H1 (cell line): ENCODE measurements around the gene NACAD.

ENCODE experiments used
- CTCF ChIP-seq, 3 experiments: IDR thresholded peaks; 1 replicate in 2 of 3; 2 replicates in 1 of 3; pipeline versions ENCODE4 v1.5.1 to v1.6.1; 2011; ENCODE audit warnings: low read length in 3 of 3, mild to moderate bottlenecking in 3 of 3, inconsistent platforms in 2 of 3, low read depth in 1 of 3, moderate library complexity in 1 of 3; ENCODE audit not compliant: insufficient read depth in 1 of 3; ENCODE audit errors: control extremely low read depth in 1 of 3
- EP300 ChIP-seq, 2 experiments: IDR thresholded peaks; 1 replicate in 1 of 2; 2 replicates in 1 of 2; pipeline ENCODE4 v1.6.1; 2011 to 2012; ENCODE audit warnings: low read depth in 2 of 2, low read length in 2 of 2, mild to moderate bottlenecking in 2 of 2, borderline replicate concordance in 1 of 2, inconsistent platforms in 1 of 2, moderate library complexity in 1 of 2
- GABPA ChIP-seq: IDR thresholded peaks from 2 replicates; pipeline ENCODE4 v1.6.1; 2011; ENCODE audit warnings: mild to moderate bottlenecking, low read length, moderate library complexity, borderline replicate concordance; ENCODE audit not compliant: insufficient read depth
- MAX ChIP-seq: IDR thresholded peaks from 2 replicates; pipeline ENCODE4 v1.6.1; 2012; ENCODE audit warnings: inconsistent platforms
- POLR2A ChIP-seq, 2 experiments: IDR thresholded peaks; 1 replicate in 1 of 2; 2 replicates in 1 of 2; pipeline ENCODE4 v1.6.1; 2011; ENCODE audit warnings: low read depth in 2 of 2, low read length in 2 of 2, mild to moderate bottlenecking in 2 of 2; ENCODE audit errors: control extremely low read depth in 1 of 2
- RBBP5 ChIP-seq: IDR thresholded peaks from 2 replicates; pipeline ENCODE4 v1.7.1; 2012; ENCODE audit warnings: low read depth, mild to moderate bottlenecking, inconsistent platforms, low read length, moderate library complexity, borderline replicate concordance
- RFX5 ChIP-seq: IDR thresholded peaks from 2 replicates; pipeline ENCODE4 v1.6.1; 2011; ENCODE audit warnings: low read depth, low read length, improper control_type of control experiment, borderline replicate concordance
- SIRT6 ChIP-seq: IDR thresholded peaks from one replicate; pipeline ENCODE4 v1.7.1; 2012; ENCODE audit warnings: low read length, inconsistent platforms
- SP1 ChIP-seq: IDR thresholded peaks from 2 replicates; pipeline ENCODE4 v1.6.1; 2011; ENCODE audit warnings: low read depth, low read length
- TAF1 ChIP-seq: IDR thresholded peaks from 2 replicates; pipeline ENCODE4 v1.6.1; 2011; ENCODE audit warnings: mild to moderate bottlenecking, low read depth, low read length
- USF2 ChIP-seq: IDR thresholded peaks from 2 replicates; pipeline ENCODE4 v1.6.1; 2011; ENCODE audit warnings: low read length, improper control_type of control experiment

GRCh38 chr7:45080958-45081669 lies 7.7 kb downstream of the NACAD start:
- TF ChIP-seq SIRT6 = no peak
- TF ChIP-seq POLR2A (IDR thresholded peaks at IDR 0.05; ENCODE audit: control extremely low read depth in 1 of 2, low read depth in 2 of 2, low read length in 2 of 2) = no peak
- no peak for TF ChIP-seq CTCF (IDR thresholded peaks at IDR 0.05; ENCODE audit: control extremely low read depth in 1 of 3, insufficient read depth in 1 of 3, low read depth in 1 of 3, low read length in 3 of 3)
- TF ChIP-seq MAX = no peak
- TF ChIP-seq USF2 = no peak
- TF ChIP-seq RFX5 = no peak
- no peak for TF ChIP-seq EP300 (IDR thresholded peaks at IDR 0.05; ENCODE audit: borderline replicate concordance in 1 of 2, low read depth in 2 of 2, low read length in 2 of 2)
- TF ChIP-seq GABPA = no peak
- no peak for TF ChIP-seq RBBP5
- no peak for TF ChIP-seq SP1
- no peak for TF ChIP-seq TAF1
